HepG2 (cell line): ENCODE results near the gene RIPOR3.

Experiments
- EP300 ChIP-seq, 3 experiments: sonication (generic) in 1 of 3; formaldehyde crosslinking in 1 of 3; IDR thresholded peaks; 2 replicates each; pipeline versions ENCODE4 v1.5.1 to v1.6.1; 2011 to 2020; ENCODE audit warnings: low read depth in 2 of 3, low read length in 2 of 3, borderline replicate concordance in 1 of 3, improper control_type of control experiment in 1 of 3, mild to moderate bottlenecking in 1 of 3, missing genetic modification reagents in 1 of 3, moderate library complexity in 1 of 3
- ZNF17 ChIP-seq: sonication (generic); formaldehyde crosslinking; IDR thresholded peaks from 2 replicates; pipeline ENCODE4 v1.5.0; 2020; ENCODE audit warnings: mild to moderate bottlenecking, missing genetic modification reagents

DNA sequence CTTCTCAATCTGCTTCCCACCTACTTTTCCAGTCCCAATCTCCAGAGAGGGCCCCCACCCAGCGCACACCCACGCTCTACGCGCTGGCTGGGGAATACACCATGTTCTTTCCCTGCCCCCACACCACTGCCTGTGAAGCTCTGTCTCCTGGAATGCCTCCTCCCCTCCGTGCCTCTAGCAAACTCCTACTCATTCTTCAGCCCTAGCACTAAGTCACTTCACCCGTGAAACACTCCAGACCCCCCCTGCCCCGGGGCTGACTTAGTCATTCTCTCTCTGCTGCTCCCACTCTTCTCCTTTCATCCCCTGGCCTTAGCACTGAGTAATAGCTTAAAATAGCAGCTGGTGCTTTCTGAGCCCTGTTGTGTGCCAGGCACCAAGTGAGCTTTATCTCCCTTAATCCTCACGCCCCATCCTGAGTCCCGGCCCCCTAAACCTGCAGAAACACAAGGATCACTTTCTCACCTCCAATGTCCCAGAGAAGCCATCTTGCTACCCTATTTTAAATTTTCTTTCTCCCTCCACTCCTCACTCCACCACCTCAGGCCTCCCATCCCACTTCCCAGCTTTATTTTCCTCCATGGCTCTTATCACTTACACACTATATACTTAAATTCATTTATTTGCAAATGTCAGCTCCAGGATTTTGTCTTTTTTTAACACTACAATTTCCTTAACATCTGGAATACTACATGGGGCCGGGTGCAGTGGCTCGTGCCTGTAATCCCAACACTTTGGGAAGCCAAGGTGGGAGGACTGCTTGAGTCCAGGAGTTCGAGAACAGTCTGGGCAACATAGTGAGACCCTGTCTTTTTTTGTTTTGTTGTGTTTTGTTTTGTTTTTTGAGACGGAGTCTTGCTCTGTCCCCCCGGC lies 33.7 kb upstream of the RIPOR3 start:
- no peak for TF ChIP-seq EP300 (IDR thresholded peaks at IDR 0.05; ENCODE audit: low read depth in 2 of 2, low read length in 2 of 2)
- TF ChIP-seq EP300 (CRISPR knock-in tag; IDR thresholded peaks at IDR 0.05; ENCODE audit: borderline replicate concordance), result no peak
- TF ChIP-seq ZNF17, result no peak
